Ureter (tissue), 1 donor: ENCODE results near the gene SPAG16. TPM values are rescaled to one million over a fixed set of nuclear protein-coding genes. Genes with fewer than 3 reads are reported as not detected.
A peak's percentile ranks its signal among the peaks of the same experiment; 100 is the strongest.
"Not testable (repeated sequence)": the region's sequence is repeated elsewhere in the genome, so short reads cannot be mapped to it uniquely, and the experiment has no call there.

ENCODE experiments used
- DNase-seq: peaks from one replicate; pipeline ENCODE4 v3.0.0-alpha.2; 2020; ENCODE audit warnings: low spot score
- total RNA-seq: library from RNA; stranded (reverse); gene quantifications from one replicate; pipeline ENCODE4 v1.2.4, GENCODE V29; 2023
- donor health status: DM: yes; HTN: yes; CAD: no.

The SPAG16 gene
- total RNA-seq, 1 donor from 2014 or later = 63.2 TPM

- DNase-seq = no peak
Measured at GRCh38 chr2:213545481-213545880, 261.2 kb downstream of the SPAG16 start.

- no peak for DNase-seq
Measured at GRCh38 chr2:213545964-213546475, 261.8 kb downstream of the SPAG16 start.

- DNase-seq = no peak
Measured at GRCh38 chr2:213551526-213551925, 267.3 kb downstream of the SPAG16 start.

- no peak for DNase-seq
Measured at GRCh38 chr2:213559053-213559452, 274.8 kb downstream of the SPAG16 start.

GRCh38 chr2:213561759-213562158 is 277.5 kb downstream of the SPAG16 start:
- no peak for DNase-seq

GRCh38 chr2:213562539-213563180 is 278.4 kb downstream of the SPAG16 start:
- no peak for DNase-seq

GRCh38 chr2:213566846-213567245 is 282.6 kb downstream of the SPAG16 start:
- DNase-seq = no peak

- no peak for DNase-seq
Measured at GRCh38 chr2:213609570-213610170, 325.4 kb downstream of the SPAG16 start.

GRCh38 chr2:213627054-213627710 is 342.9 kb downstream of the SPAG16 start:
- no peak for DNase-seq

GRCh38 chr2:213627835-213628460 is 343.7 kb downstream of the SPAG16 start:
- DNase-seq = no peak

- peak; percentile 49 for DNase-seq
Measured at GRCh38 chr2:213640738-213641425, 356.6 kb downstream of the SPAG16 start.

GRCh38 chr2:213644926-213645325 is 360.7 kb downstream of the SPAG16 start:
- DNase-seq = no peak

- no peak for DNase-seq
Measured at GRCh38 chr2:213649176-213649575, 364.9 kb downstream of the SPAG16 start.

GRCh38 chr2:213664817-213665216 is 380.6 kb downstream of the SPAG16 start:
- DNase-seq = no peak

GRCh38 chr2:213669657-213670056 is 385.4 kb downstream of the SPAG16 start:
- no peak for DNase-seq

- DNase-seq = no peak
Measured at GRCh38 chr2:213678437-213679218, 394.4 kb downstream of the SPAG16 start.

- no peak for DNase-seq
Measured at GRCh38 chr2:213679894-213680293, 395.6 kb downstream of the SPAG16 start.

- no peak for DNase-seq
Measured at GRCh38 chr2:213682276-213682675, 398.0 kb downstream of the SPAG16 start.

- no peak for DNase-seq
Measured at GRCh38 chr2:213688133-213688532, 403.9 kb downstream of the SPAG16 start.

- DNase-seq = not testable (repeated sequence)
Measured at GRCh38 chr2:213688825-213689224, 404.6 kb downstream of the SPAG16 start.

- DNase-seq = no peak
Measured at GRCh38 chr2:213689585-213689984, 405.3 kb downstream of the SPAG16 start.
